ENCODE results near the gene KCNMA1.

- no peak for TF ChIP-seq CTCF (IDR thresholded peaks at IDR 0.05)
- no peak for TF ChIP-seq EZH2 (IDR thresholded peaks at IDR 0.05; ENCODE audit: borderline replicate concordance, insufficient read depth, low read depth, low read length, poor library complexity, severe bottlenecking)
Observed at GRCh38 chr10:77545585-77545984, 92.0 kb downstream of the KCNMA1 start.

All from B cell (primary cell).